Dendritic cell treated with granulocyte-macrophage colony-stimulating factor and Interleukin-4, amounts not matched to agents 40 ng/mL and 50 ng/mL, for 4 days (primary cell): ENCODE results near the gene PC.

Experiments used
- H3K27ac Mint-ChIP-seq: one replicate; pipeline ENCODE4 v1.8.0; 2022; ENCODE audit warnings: mild to moderate bottlenecking, mixed read lengths
- H3K27me3 Mint-ChIP-seq: one replicate; pipeline ENCODE4 v1.8.0; 2022; ENCODE audit warnings: mild to moderate bottlenecking, mixed read lengths
- H3K36me3 Mint-ChIP-seq: one replicate; pipeline ENCODE4 v1.8.0; 2022; ENCODE audit warnings: low read depth, mixed read lengths
- H3K4me1 Mint-ChIP-seq: one replicate; pipeline ENCODE4 v1.8.0; 2022; ENCODE audit warnings: low read depth, mixed read lengths
- H3K4me3 Mint-ChIP-seq: one replicate; pipeline ENCODE4 v1.8.0; 2022; ENCODE audit warnings: mild to moderate bottlenecking, moderate library complexity, mixed read lengths
- H3K9me3 Mint-ChIP-seq: one replicate; pipeline ENCODE4 v1.8.0; 2022; ENCODE audit warnings: mixed read lengths
- intact Hi-C: fragments of 100-400 bp; cut with micrococcal nuclease; formaldehyde crosslinking; loops from one replicate; pipeline ENCODE4 v1.15.0; 2022

Gene PC

GRCh38 chr11:66922551-66922950, 35.6 kb downstream of the PC start:
- intact Hi-C loops: no loop called here
- Mint-ChIP-seq H3K4me3 (no peak overlapping the region), H3K9me3 (no peaks in the 10 kb centered on the region), H3K27ac (peak overlapping the region; percentile 81), H3K36me3 (no peaks in the 10 kb centered on the region), H3K27me3 (no peaks in the 10 kb centered on the region), H3K4me1 (peaks cover 53% of the 10 kb centered on the region)

GRCh38 chr11:66920978-66921784, 37.0 kb downstream of the PC start:
- H3K27ac Mint-ChIP-seq: peak overlapping the region; percentile 81
- no peaks in the 10 kb centered on the region for H3K36me3 Mint-ChIP-seq
- H3K27me3 Mint-ChIP-seq: peaks cover 2% of the 10 kb centered on the region
- intact Hi-C loops: loop anchor here (1.0 kb wide), 1 partner anchor 37 kb away; the partner anchor contains the start of gene PC
- H3K4me3 Mint-ChIP-seq: peak overlapping the region; percentile 32
- peaks cover 54% of the 10 kb centered on the region for H3K4me1 Mint-ChIP-seq
- H3K9me3 Mint-ChIP-seq: no peaks in the 10 kb centered on the region

- Mint-ChIP-seq H3K27ac (peak overlapping the region; percentile 81), H3K4me3 (no peak overlapping the region), H3K4me1 (peaks cover 54% of the 10 kb centered on the region), H3K27me3 (peaks cover 2% of the 10 kb centered on the region), H3K36me3 (no peaks in the 10 kb centered on the region), H3K9me3 (no peaks in the 10 kb centered on the region)
- intact Hi-C loops: no loop called here
These were observed 38.3 kb downstream of the PC start for GRCh38 chr11:66919923-66920322.

GRCh38 chr11:66918741-66919140, 39.4 kb downstream of the PC start:
- H3K4me1 Mint-ChIP-seq: peaks cover 54% of the 10 kb centered on the region
- intact Hi-C loops: no loop called here
- no peak overlapping the region for H3K4me3 Mint-ChIP-seq

GRCh38 chr11:66915866-66916265, 42.3 kb downstream of the PC start:
- Mint-ChIP-seq H3K36me3 (no peaks in the 10 kb centered on the region), H3K4me3 (no peak overlapping the region), H3K9me3 (no peaks in the 10 kb centered on the region), H3K4me1 (peaks cover 30% of the 10 kb centered on the region), H3K27me3 (peaks cover 2% of the 10 kb centered on the region), H3K27ac (no peak overlapping the region)
- intact Hi-C loops: no loop called here

More at GRCh38 chr11:66918741-66919140, 39.4 kb downstream of the PC start:
- Mint-ChIP-seq H3K27me3 (peaks cover 2% of the 10 kb centered on the region), H3K9me3 (no peaks in the 10 kb centered on the region), H3K36me3 (no peaks in the 10 kb centered on the region), H3K27ac (peak overlapping the region; percentile 81)

- intact Hi-C loops: no loop called here
- peaks cover 24% of the 10 kb centered on the region for H3K4me1 Mint-ChIP-seq
- no peak overlapping the region for H3K27ac Mint-ChIP-seq
- H3K36me3 Mint-ChIP-seq: no peaks in the 10 kb centered on the region
- peaks cover 2% of the 10 kb centered on the region for H3K27me3 Mint-ChIP-seq
- H3K4me3 Mint-ChIP-seq: no peak overlapping the region
- H3K9me3 Mint-ChIP-seq: no peaks in the 10 kb centered on the region
These were observed 42.9 kb downstream of the PC start for GRCh38 chr11:66915046-66915832.

- H3K9me3 Mint-ChIP-seq: no peaks in the 10 kb centered on the region
- no peaks in the 10 kb centered on the region for H3K36me3 Mint-ChIP-seq
- intact Hi-C loops: no loop called here
- peaks cover 17% of the 10 kb centered on the region for H3K4me1 Mint-ChIP-seq
- H3K27me3 Mint-ChIP-seq: peaks cover 2% of the 10 kb centered on the region
- H3K27ac Mint-ChIP-seq: no peak overlapping the region
- H3K4me3 Mint-ChIP-seq: no peak overlapping the region
These were observed 43.7 kb downstream of the PC start for GRCh38 chr11:66914505-66914904.

GRCh38 chr11:66912911-66913310, 45.3 kb downstream of the PC start:
- H3K36me3 Mint-ChIP-seq: no peaks in the 10 kb centered on the region
- no peak overlapping the region for H3K4me3 Mint-ChIP-seq
- H3K4me1 Mint-ChIP-seq: peaks cover 5% of the 10 kb centered on the region
- H3K9me3 Mint-ChIP-seq: no peaks in the 10 kb centered on the region
- no peak overlapping the region for H3K27ac Mint-ChIP-seq
- H3K27me3 Mint-ChIP-seq: peaks cover 2% of the 10 kb centered on the region
- intact Hi-C loops: no loop called here

- no peaks in the 10 kb centered on the region for H3K4me1 Mint-ChIP-seq
- intact Hi-C loops: no loop called here
- no peak overlapping the region for H3K4me3 Mint-ChIP-seq
- H3K36me3 Mint-ChIP-seq: no peaks in the 10 kb centered on the region
- no peaks in the 10 kb centered on the region for H3K9me3 Mint-ChIP-seq
- no peak overlapping the region for H3K27ac Mint-ChIP-seq
- H3K27me3 Mint-ChIP-seq: peaks cover 2% of the 10 kb centered on the region
These were observed 45.8 kb downstream of the PC start for GRCh38 chr11:66912361-66912760.

GRCh38 chr11:66910669-66911068, 47.5 kb downstream of the PC start:
- Mint-ChIP-seq H3K9me3 (no peaks in the 10 kb centered on the region), H3K4me3 (no peak overlapping the region), H3K4me1 (peaks cover 7% of the 10 kb centered on the region), H3K27me3 (no peaks in the 10 kb centered on the region), H3K27ac (no peak overlapping the region), H3K36me3 (no peaks in the 10 kb centered on the region)
- intact Hi-C loops: no loop called here

- no peak overlapping the region for H3K27ac Mint-ChIP-seq
- no peaks in the 10 kb centered on the region for H3K36me3 Mint-ChIP-seq
- no peaks in the 10 kb centered on the region for H3K9me3 Mint-ChIP-seq
- H3K4me1 Mint-ChIP-seq: peaks cover 10% of the 10 kb centered on the region
- intact Hi-C loops: no loop called here
- H3K4me3 Mint-ChIP-seq: no peak overlapping the region
- H3K27me3 Mint-ChIP-seq: no peaks in the 10 kb centered on the region
These were observed 48.2 kb downstream of the PC start for GRCh38 chr11:66910016-66910415.

GRCh38 chr11:66909181-66909580, 49.0 kb downstream of the PC start:
- intact Hi-C loops: no loop called here
- no peaks in the 10 kb centered on the region for H3K9me3 Mint-ChIP-seq
- no peak overlapping the region for H3K4me3 Mint-ChIP-seq
- H3K27ac Mint-ChIP-seq: no peak overlapping the region
- H3K36me3 Mint-ChIP-seq: no peaks in the 10 kb centered on the region
- no peaks in the 10 kb centered on the region for H3K27me3 Mint-ChIP-seq
- peaks cover 10% of the 10 kb centered on the region for H3K4me1 Mint-ChIP-seq

- intact Hi-C loops: no loop called here
- no peaks in the 10 kb centered on the region for H3K9me3 Mint-ChIP-seq
- H3K4me3 Mint-ChIP-seq: no peak overlapping the region
- no peak overlapping the region for H3K27ac Mint-ChIP-seq
- H3K27me3 Mint-ChIP-seq: no peaks in the 10 kb centered on the region
- H3K36me3 Mint-ChIP-seq: no peaks in the 10 kb centered on the region
- peaks cover 10% of the 10 kb centered on the region for H3K4me1 Mint-ChIP-seq
These were observed 50.2 kb downstream of the PC start for GRCh38 chr11:66907751-66908630.
